Measurements from ENCODE around the gene MYPN. TPM values are rescaled to one million over a fixed set of nuclear protein-coding genes. Genes with fewer than 3 reads are reported as not detected.

Gene MYPN
- total and polyA plus RNA-seq, 3 donors from 2014 or later = 1.5 to 2.3 (median 1.8) TPM

DNA sequence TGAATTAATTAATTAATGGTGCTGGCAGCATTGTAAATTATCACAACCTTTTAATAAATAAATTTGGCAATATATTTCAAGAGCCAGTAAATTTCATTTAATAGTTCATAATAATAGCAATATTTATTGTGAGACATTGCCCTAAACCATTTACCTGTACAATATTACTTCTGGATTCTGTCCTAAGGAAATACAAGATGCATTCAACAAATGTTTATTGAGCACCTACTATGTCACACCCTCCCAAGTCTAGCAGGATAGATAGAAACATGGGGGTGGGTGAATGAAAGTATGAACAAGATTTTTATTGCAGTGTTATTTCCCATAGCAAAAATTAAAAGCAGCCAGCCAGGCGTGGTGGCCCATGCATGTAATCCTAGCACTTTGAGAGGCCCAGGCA, 29.9 kb upstream of the MYPN start:
- intact Hi-C loops (cut with DNase I; ENCODE audit: low total_unique reads) = no loop called here
- no peak overlapping the region for H3K27ac ChIP-seq
- no peak for DNase-seq
- no peaks in the 10 kb centered on the region for H3K27me3 ChIP-seq
- 90 to 96% methylated on average over 1 of the region's 1 CpG for WGBS, 2 donors
- H3K36me3 ChIP-seq (ENCODE audit: low read depth, missing control alignments) = no peaks in the 10 kb centered on the region
- H3K4me3 ChIP-seq = no peak overlapping the region
- TF ChIP-seq, protein P1, sequence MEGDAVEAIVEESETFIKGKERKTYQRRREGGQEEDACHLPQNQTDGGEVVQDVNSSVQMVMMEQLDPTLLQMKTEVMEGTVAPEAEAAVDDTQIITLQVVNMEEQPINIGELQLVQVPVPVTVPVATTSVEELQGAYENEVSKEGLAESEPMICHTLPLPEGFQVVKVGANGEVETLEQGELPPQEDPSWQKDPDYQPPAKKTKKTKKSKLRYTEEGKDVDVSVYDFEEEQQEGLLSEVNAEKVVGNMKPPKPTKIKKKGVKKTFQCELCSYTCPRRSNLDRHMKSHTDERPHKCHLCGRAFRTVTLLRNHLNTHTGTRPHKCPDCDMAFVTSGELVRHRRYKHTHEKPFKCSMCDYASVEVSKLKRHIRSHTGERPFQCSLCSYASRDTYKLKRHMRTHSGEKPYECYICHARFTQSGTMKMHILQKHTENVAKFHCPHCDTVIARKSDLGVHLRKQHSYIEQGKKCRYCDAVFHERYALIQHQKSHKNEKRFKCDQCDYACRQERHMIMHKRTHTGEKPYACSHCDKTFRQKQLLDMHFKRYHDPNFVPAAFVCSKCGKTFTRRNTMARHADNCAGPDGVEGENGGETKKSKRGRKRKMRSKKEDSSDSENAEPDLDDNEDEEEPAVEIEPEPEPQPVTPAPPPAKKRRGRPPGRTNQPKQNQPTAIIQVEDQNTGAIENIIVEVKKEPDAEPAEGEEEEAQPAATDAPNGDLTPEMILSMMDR (IDR thresholded peaks at IDR 0.05) = no peak
- no peak for TF ChIP-seq POLR2A (IDR thresholded peaks at IDR 0.05)
- peaks cover 13% of the 10 kb centered on the region for H3K4me1 ChIP-seq
- no peaks in the 10 kb centered on the region for H3K9me3 ChIP-seq

DNA sequence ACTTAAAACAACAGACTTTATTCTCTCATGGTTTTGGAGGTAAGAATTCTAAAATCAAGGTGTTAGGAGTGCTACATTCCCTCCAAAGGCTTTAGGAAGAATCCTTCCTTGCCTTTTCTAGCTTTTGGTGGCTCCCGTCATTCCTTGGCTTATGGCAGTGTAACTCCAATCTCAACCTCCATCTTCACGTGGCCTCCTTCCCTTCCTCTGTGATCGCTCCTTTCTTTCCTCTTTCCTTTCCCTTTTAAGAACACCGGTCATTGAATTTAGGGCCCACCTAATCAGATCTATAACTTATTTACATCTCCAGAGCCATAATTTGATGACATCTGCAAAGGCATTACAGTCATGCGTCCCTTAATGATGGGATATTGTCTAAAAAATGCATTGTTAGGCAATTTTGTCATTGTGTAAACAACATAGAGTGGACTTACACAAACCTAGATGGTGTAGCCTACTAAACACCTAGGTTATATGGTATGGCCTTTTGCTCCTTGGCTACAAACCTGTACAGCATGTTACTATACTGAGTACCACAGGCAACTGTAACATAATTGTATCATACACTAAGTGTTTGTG, 28.3 kb upstream of the MYPN start:
- intact Hi-C loops (cut with DNase I; ENCODE audit: low total_unique reads) = no loop called here
- no peak overlapping the region for H3K4me3 ChIP-seq
- H3K4me1 ChIP-seq = peaks cover 10% of the 10 kb centered on the region
- no peaks in the 10 kb centered on the region for H3K9me3 ChIP-seq
- no peaks in the 10 kb centered on the region for H3K36me3 ChIP-seq (ENCODE audit: low read depth, missing control alignments)
- no peaks in the 10 kb centered on the region for H3K27me3 ChIP-seq
- DNase-seq = no peak
- no peak overlapping the region for H3K27ac ChIP-seq
- 86 to 91% methylated on average over 5 of the region's 5 CpGs for WGBS, 2 donors
- no peak for TF ChIP-seq POLR2A (IDR thresholded peaks at IDR 0.05)
- TF ChIP-seq, protein P1 (IDR thresholded peaks at IDR 0.05) = no peak

DNA sequence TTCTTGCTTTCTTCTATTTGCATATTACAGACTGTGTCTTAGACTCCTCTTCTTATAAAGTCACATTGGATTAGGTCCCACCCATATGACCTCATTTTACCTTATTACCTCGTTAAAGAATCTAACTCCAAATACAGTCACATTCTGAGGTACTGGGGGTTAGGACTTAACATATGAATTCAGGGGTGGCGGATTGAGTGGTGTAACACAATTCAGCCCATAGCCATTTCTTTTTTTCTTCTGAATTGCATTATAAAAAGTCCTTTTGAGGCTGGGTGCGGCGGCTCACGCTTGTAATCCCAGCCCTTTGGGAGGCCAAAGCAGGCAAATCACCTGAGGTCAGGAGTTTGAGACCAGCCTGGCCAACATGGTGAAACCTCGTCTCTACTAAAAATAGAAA, 27.4 kb upstream of the MYPN start:
- whole genome bisulfite sequencing, 2 donors = 86 to 90% methylated on average over 6 of the region's 6 CpGs
- Histone ChIP-seq H3K4me1 (peaks cover 10% of the 10 kb centered on the region), H3K9me3 (no peaks in the 10 kb centered on the region), H3K27ac (no peak overlapping the region), H3K27me3 (no peaks in the 10 kb centered on the region), H3K4me3 (no peak overlapping the region), H3K36me3 (ENCODE audit: low read depth, missing control alignments) (no peaks in the 10 kb centered on the region)
- intact Hi-C loops (cut with DNase I; ENCODE audit: low total_unique reads) = no loop called here
- TF ChIP-seq POLR2A (IDR thresholded peaks at IDR 0.05) = no peak
- TF ChIP-seq, protein P1 (IDR thresholded peaks at IDR 0.05) = no peak
- DNase-seq = no peak

DNA sequence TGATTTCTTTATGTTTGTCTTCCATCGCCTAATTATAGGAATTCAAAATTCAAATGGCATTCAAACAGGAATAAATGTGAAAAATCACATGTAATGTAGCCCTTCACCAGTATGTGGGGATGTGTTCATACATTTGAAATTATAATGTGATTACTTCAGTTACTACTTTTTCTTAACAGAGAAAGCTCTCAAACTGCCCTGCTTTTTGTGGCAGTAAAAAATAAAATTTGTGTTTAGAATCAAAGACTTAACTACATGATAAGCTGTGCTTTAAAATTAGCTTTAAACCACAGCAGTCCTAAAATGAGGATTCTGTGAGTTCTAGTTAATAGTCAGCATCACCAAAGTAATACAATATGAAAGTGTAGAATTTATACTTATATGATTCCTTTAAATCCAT, 26.4 kb upstream of the MYPN start:
- H3K36me3 ChIP-seq (ENCODE audit: low read depth, missing control alignments) = no peaks in the 10 kb centered on the region
- DNase-seq = no peak
- intact Hi-C loops (cut with DNase I; ENCODE audit: low total_unique reads) = no loop called here
- peaks cover 10% of the 10 kb centered on the region for H3K4me1 ChIP-seq
- TF ChIP-seq, protein P1 (IDR thresholded peaks at IDR 0.05) = peak in 2 of 3 experiments; percentile 33 to 41
- TF ChIP-seq POLR2A (IDR thresholded peaks at IDR 0.05) = no peak
- H3K27ac ChIP-seq = no peak overlapping the region
- WGBS, 2 donors = 56 to 62% methylated on average over 1 of the region's 1 CpG
- no peak overlapping the region for H3K4me3 ChIP-seq
- H3K27me3 ChIP-seq = no peaks in the 10 kb centered on the region
- no peaks in the 10 kb centered on the region for H3K9me3 ChIP-seq

DNA sequence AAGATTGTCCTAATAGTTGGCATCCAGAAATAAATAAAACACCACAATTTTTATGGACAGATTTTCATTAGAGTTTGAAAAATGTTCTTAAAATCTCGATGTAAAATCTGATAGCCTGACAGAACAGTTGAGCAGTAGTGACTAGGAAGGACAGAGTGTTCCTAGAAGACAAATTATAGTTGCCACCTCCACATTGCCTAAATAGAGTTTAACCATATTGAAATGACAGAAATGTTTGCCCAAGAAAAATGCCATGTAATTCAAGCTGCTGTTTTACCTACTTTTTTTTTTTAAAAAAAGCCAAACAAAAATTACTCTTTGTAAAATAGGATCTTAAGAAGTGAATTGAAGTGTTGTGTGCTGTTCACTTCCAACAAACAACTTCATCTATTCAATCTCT, 25.3 kb upstream of the MYPN start:
- WGBS, 2 donors = 23 to 54% methylated on average over 1 of the region's 1 CpG
- Histone ChIP-seq H3K27ac (no peak overlapping the region), H3K27me3 (no peaks in the 10 kb centered on the region), H3K4me1 (peaks cover 10% of the 10 kb centered on the region), H3K9me3 (no peaks in the 10 kb centered on the region), H3K36me3 (ENCODE audit: low read depth, missing control alignments) (no peaks in the 10 kb centered on the region), H3K4me3 (no peak overlapping the region)
- intact Hi-C loops (cut with DNase I; ENCODE audit: low total_unique reads) = no loop called here
- TF ChIP-seq POLR2A (IDR thresholded peaks at IDR 0.05) = no peak
- TF ChIP-seq, protein P1 (IDR thresholded peaks at IDR 0.05) = no peak
- no peak for DNase-seq
